ENCODE results near the gene COL7A1. TPM values are rescaled to one million over a fixed set of nuclear protein-coding genes. Genes with fewer than 3 reads are reported as not detected.

COL7A1 gene
- total and polyA plus RNA-seq, 2 of the 13 experiments (the other 11 are each of a cell fraction or from before 2014, with no cell fraction given), result 2.7 to 11.7 TPM

GRCh38 chr3:48564667-48565066 lies 30.5 kb downstream of the COL7A1 start:
- CTCF ChIA-PET (ENCODE audit: low intra/inter-chr PET ratio, low total read pairs), result no interaction called here
- H3K27ac ChIP-seq (ENCODE audit: extremely low read length, insufficient read depth, low read length), result no peak overlapping the region
- no peak overlapping the region for H3K4me2 ChIP-seq (ENCODE audit: low read depth, low read length)
- TF ChIP-seq ZNF879 (CRISPR knock-in tag; IDR thresholded peaks at IDR 0.05) (no peak), ZNF501 (CRISPR knock-in tag; IDR thresholded peaks at IDR 0.05) (0 out of 2 replicates have a peak, but pooled peaks have one; percentile 0), ZSCAN25 (CRISPR knock-in tag; IDR thresholded peaks at IDR 0.05) (no peak), ZNF687 (CRISPR knock-in tag; IDR thresholded peaks at IDR 0.05) (no peak), AGO2 (optimal IDR thresholded peaks at IDR 0.05; ENCODE audit: low read depth, low read length) (peak; percentile 22), ZNF260 (CRISPR knock-in tag; IDR thresholded peaks at IDR 0.05; ENCODE audit: borderline replicate concordance, low read depth) (no peak), NR2C2 (CRISPR knock-in tag; IDR thresholded peaks at IDR 0.05; ENCODE audit: borderline replicate concordance) (0 out of 2 replicates have a peak, but pooled peaks have one; percentile 0), BCL3 (CRISPR knock-in tag; IDR thresholded peaks at IDR 0.05) (no peak)
- ATAC-seq, result no peak
- no peak overlapping the region for H2AFZ ChIP-seq (ENCODE audit: low read length)
- H3K79me2 ChIP-seq (ENCODE audit: insufficient read depth, low read length), result no peaks in the 10 kb centered on the region
- FAIRE-seq, result no peak
- in situ Hi-C loops (cut with HindIII; ENCODE audit: extremely low pct_ligation_motif_present, low pct_unique_long_range_greater_than_20kb), result no loop called here
- H3K36me3 ChIP-seq (replicated peaks in 1 of 2; ENCODE audit: control insufficient read depth in 1 of 2, insufficient read depth in 2 of 2, low read length in 2 of 2), result no peaks in the 10 kb centered on the region
- no peaks in the 10 kb centered on the region for H4K20me1 ChIP-seq (ENCODE audit: insufficient read depth, low read length)
- no peak for DNase-seq (ENCODE audit: low spot score)
- no peaks in the 10 kb centered on the region; a peak in 1 of 5 replicates for H3K27me3 ChIP-seq (ENCODE audit: control insufficient read depth in 1 of 2, insufficient read depth in 2 of 2, low read length in 2 of 2)
- intact Hi-C loops (cut with micrococcal nuclease; ENCODE audit: unreplicated experiment), result no loop called here
- no peaks in the 10 kb centered on the region for H3K9me3 ChIP-seq (ENCODE audit: low read length)
- H3K4me1 ChIP-seq (ENCODE audit: insufficient read depth, low read length), result peaks cover 94% of the 10 kb centered on the region
- no peak overlapping the region for H3K4me3 ChIP-seq (replicated peaks in 1 of 3; ENCODE audit: insufficient read depth in 1 of 3, low read depth in 2 of 3, low read length in 3 of 3)
- BruUV-seq (replicated peaks), result no TSS peak
- 89% methylated on average over 11 of the region's 11 CpGs for WGBS (ENCODE audit: low lambda C conversion rate)
- POLR2A ChIA-PET, result interaction anchor here (0.6 kb wide), 1 partner anchor 50 kb away, joined by 4 read pairs; no protein-coding TSS in a partner anchor
- H3K9ac ChIP-seq (ENCODE audit: insufficient read depth, low read depth, low read length), result no peak overlapping the region

Data from HepG2 (cell line).